Liver (tissue), 9 donors: Measurements from ENCODE around the gene TRPC1. TPM values are rescaled to one million over a fixed set of nuclear protein-coding genes. Genes with fewer than 3 reads are reported as not detected.

Experiments used
- DNase-seq: peaks from one replicate; pipeline ENCODE4 v3.0.0-alpha.2; 2017; ENCODE audit warnings: low spot score
- H3K27ac ChIP-seq, 2 donors: one replicate each; pipeline ENCODE4 v1.7.0; 2013; ENCODE audit warnings: inconsistent platforms in 2 of 2, low read length in 2 of 2, control low read depth in 1 of 2, low read depth in 1 of 2, mild to moderate bottlenecking in 1 of 2
- H3K27me3 ChIP-seq, 4 donors: one replicate each; pipeline versions ENCODE4 v1.6.1 to v1.7.0; 2013; ENCODE audit warnings: low read length in 3 of 4, inconsistent platforms in 1 of 4, mild to moderate bottlenecking in 1 of 4, moderate library complexity in 1 of 4; ENCODE audit not compliant: control insufficient read depth in 4 of 4, insufficient read depth in 4 of 4
- H3K36me3 ChIP-seq, 4 donors: one replicate each; pipeline versions ENCODE4 v1.6.1 to v1.7.0; 2013; ENCODE audit warnings: low read length in 3 of 4, mild to moderate bottlenecking in 3 of 4, low read depth in 1 of 4, moderate library complexity in 1 of 4; ENCODE audit not compliant: control insufficient read depth in 4 of 4, insufficient read depth in 3 of 4
- H3K4me1 ChIP-seq, 4 donors: one replicate each; pipeline versions ENCODE4 v1.6.1 to v1.7.0; 2013; ENCODE audit warnings: low read length in 3 of 4, mild to moderate bottlenecking in 3 of 4, moderate library complexity in 1 of 4; ENCODE audit not compliant: control insufficient read depth in 4 of 4, insufficient read depth in 4 of 4
- H3K4me3 ChIP-seq, 3 donors: one replicate each; pipeline versions ENCODE4 v1.6.1 to v1.7.0; 2013; ENCODE audit warnings: low read length in 3 of 3, control low read depth in 1 of 3, low read depth in 1 of 3, mild to moderate bottlenecking in 1 of 3
- H3K9ac ChIP-seq, 2 donors: one replicate each; pipeline ENCODE4 v1.7.0; 2013; ENCODE audit warnings: low read length in 2 of 2, mild to moderate bottlenecking in 2 of 2, moderate library complexity in 2 of 2, control low read depth in 1 of 2, low read depth in 1 of 2
- H3K9me3 ChIP-seq, 4 donors: one replicate each; pipeline versions ENCODE4 v1.6.1 to v1.7.0; 2013; ENCODE audit warnings: low read length in 3 of 4; ENCODE audit not compliant: control insufficient read depth in 4 of 4
- ATF3 ChIP-seq: IDR thresholded peaks from 2 replicates; pipeline ENCODE4 v1.6.1; 2016; ENCODE audit warnings: antibody characterized with exemption
- CTCF ChIP-seq: fragments of 150-350 bp; IDR thresholded peaks from 2 replicates; pipeline ENCODE4 v1.5.1; 2017; ENCODE audit warnings: improper control_type of control experiment, low read depth, low read length; ENCODE audit not compliant: missing input control
- FOXA1 ChIP-seq: IDR thresholded peaks from 2 replicates; pipeline ENCODE4 v1.6.1; 2016; ENCODE audit warnings: antibody characterized with exemption
- FOXA2 ChIP-seq: IDR thresholded peaks from 2 replicates; pipeline ENCODE4 v1.6.1; 2016; ENCODE audit warnings: antibody characterized with exemption
- GABPA ChIP-seq, 2 donors: IDR thresholded peaks in 1 of 2; conservative IDR thresholded peaks in 1 of 2; 2 replicates each; pipeline ENCODE4 v1.6.1; 2016; ENCODE audit warnings: antibody characterized with exemption in 2 of 2, mild to moderate bottlenecking in 1 of 2, moderate library complexity in 1 of 2
- HNF4G ChIP-seq: IDR thresholded peaks from 2 replicates; pipeline ENCODE4 v1.6.1; 2016; ENCODE audit warnings: antibody characterized with exemption
- JUND ChIP-seq, 2 donors: IDR thresholded peaks; 2 replicates each; pipeline ENCODE4 v1.6.1; 2016; ENCODE audit warnings: antibody characterized with exemption in 2 of 2
- NR2F2 ChIP-seq: IDR thresholded peaks from 2 replicates; pipeline ENCODE4 v1.6.1; 2016; ENCODE audit warnings: antibody characterized with exemption
- RAD21 ChIP-seq, 2 donors: IDR thresholded peaks; 2 replicates each; pipeline ENCODE4 v1.6.1; 2016; ENCODE audit warnings: antibody characterized with exemption in 2 of 2, mild to moderate bottlenecking in 2 of 2
- RXRA ChIP-seq, 2 donors: IDR thresholded peaks; 2 replicates each; pipeline ENCODE4 v1.6.1; 2017 to 2018; ENCODE audit warnings: antibody characterized with exemption in 2 of 2, mild to moderate bottlenecking in 1 of 2
- SP1 ChIP-seq: IDR thresholded peaks from 2 replicates; pipeline ENCODE4 v1.6.1; 2018; ENCODE audit warnings: antibody characterized with exemption, mild to moderate bottlenecking
- TAF1 ChIP-seq: conservative IDR thresholded peaks from 2 replicates; pipeline ENCODE4 v1.6.1; 2016; ENCODE audit warnings: antibody characterized with exemption, mild to moderate bottlenecking
- ZBTB33 ChIP-seq: IDR thresholded peaks from 2 replicates; pipeline ENCODE4 v1.6.1; 2016; ENCODE audit warnings: antibody characterized with exemption
- WGBS: extraction: QIAGEN DNeasy Blood & Tissue Kit; methylation state at CpG from one replicate; pipeline ENCODE4 v1.1.7; 2013; 5-methylcytosine and 5-hydroxymethylcytosine counted together
- polyA plus RNA-seq, 2 donors: library from polyadenylated mRNA; stranded (reverse) in 1 of 2; unstranded in 1 of 2; fragments of 200-250 nt in 1 of 2; fragments of >200 nt in 1 of 2; fragmentation: Nextera tagmentation in 1 of 2; extraction: Ambion mirVana in 1 of 2; gene quantifications; one replicate each; pipeline versions ENCODE4 v1.2.1 to v1.2.3, GENCODE V29; 2013 to 2015
- total RNA-seq, 2 donors: library from RNA; depleted of rRNA; stranded (reverse); fragments of >200 nt; gene quantifications; one replicate each; pipeline ENCODE4 v1.2.3, GENCODE V29; 2014
- TF ChIP-seq, protein P1 (sequence below): IDR thresholded peaks from 2 replicates; pipeline ENCODE4 v1.6.1; 2016; ENCODE audit warnings: antibody characterized with exemption
- TF ChIP-seq, protein P2 (sequence below): IDR thresholded peaks from 2 replicates; pipeline ENCODE4 v1.6.1; 2016; ENCODE audit warnings: antibody characterized with exemption, mild to moderate bottlenecking
- donor health status: healthy.
- donor health status: healthy.
- donor health status: healthy.
- donor health status: healthy.
- donor health status: healthy.

TRPC1 gene
- total and polyA plus RNA-seq, 4 donors: 0.15 to 4.7 (median 1.6) TPM

GRCh38 chr3:142837526-142837925 lies 113.7 kb downstream of the TRPC1 start:
- no peak for TF ChIP-seq RXRA (IDR thresholded peaks at IDR 0.05)
- no peaks in the 10 kb centered on the region for H3K27me3 ChIP-seq
- no peak overlapping the region for H3K27ac ChIP-seq
- H3K4me3 ChIP-seq: no peak overlapping the region
- no peaks in the 10 kb centered on the region for H3K36me3 ChIP-seq
- DNase-seq: no peak
- WGBS: 94% methylated on average over 1 of the region's 1 CpG
- no peak overlapping the region for H3K9ac ChIP-seq
- no peaks in the 10 kb centered on the region for H3K9me3 ChIP-seq
- peaks cover 0 to 6% (median 3%) of the 10 kb centered on the region in 4 donors for H3K4me1 ChIP-seq

GRCh38 chr3:142839831-142840230 lies 116.0 kb downstream of the TRPC1 start:
- H3K4me1 ChIP-seq: peaks cover 0 to 6% (median 3%) of the 10 kb centered on the region in 4 donors
- no peak for DNase-seq
- no peak overlapping the region for H3K9ac ChIP-seq
- WGBS: 94% methylated on average over 2 of the region's 2 CpGs
- peaks cover 0 to 4% (median 0%) of the 10 kb centered on the region in 4 donors for H3K36me3 ChIP-seq
- no peak overlapping the region for H3K27ac ChIP-seq
- no peak for TF ChIP-seq TAF1
- TF ChIP-seq NR2F2: no peak
- no peak for TF ChIP-seq RXRA (IDR thresholded peaks at IDR 0.05)
- no peak for TF ChIP-seq GABPA (IDR thresholded peaks at IDR 0.05 in 1 of 2, conservative IDR thresholded peaks at IDR 0.05 in 1 of 2)
- TF ChIP-seq, protein P1, sequence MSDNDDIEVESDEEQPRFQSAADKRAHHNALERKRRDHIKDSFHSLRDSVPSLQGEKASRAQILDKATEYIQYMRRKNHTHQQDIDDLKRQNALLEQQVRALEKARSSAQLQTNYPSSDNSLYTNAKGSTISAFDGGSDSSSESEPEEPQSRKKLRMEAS: no peak
- no peak for TF ChIP-seq FOXA2
- no peak for TF ChIP-seq RAD21 (IDR thresholded peaks at IDR 0.05)
- TF ChIP-seq ZBTB33: no peak
- no peak for TF ChIP-seq SP1
- TF ChIP-seq JUND (IDR thresholded peaks at IDR 0.05): no peak
- TF ChIP-seq, protein P2, sequence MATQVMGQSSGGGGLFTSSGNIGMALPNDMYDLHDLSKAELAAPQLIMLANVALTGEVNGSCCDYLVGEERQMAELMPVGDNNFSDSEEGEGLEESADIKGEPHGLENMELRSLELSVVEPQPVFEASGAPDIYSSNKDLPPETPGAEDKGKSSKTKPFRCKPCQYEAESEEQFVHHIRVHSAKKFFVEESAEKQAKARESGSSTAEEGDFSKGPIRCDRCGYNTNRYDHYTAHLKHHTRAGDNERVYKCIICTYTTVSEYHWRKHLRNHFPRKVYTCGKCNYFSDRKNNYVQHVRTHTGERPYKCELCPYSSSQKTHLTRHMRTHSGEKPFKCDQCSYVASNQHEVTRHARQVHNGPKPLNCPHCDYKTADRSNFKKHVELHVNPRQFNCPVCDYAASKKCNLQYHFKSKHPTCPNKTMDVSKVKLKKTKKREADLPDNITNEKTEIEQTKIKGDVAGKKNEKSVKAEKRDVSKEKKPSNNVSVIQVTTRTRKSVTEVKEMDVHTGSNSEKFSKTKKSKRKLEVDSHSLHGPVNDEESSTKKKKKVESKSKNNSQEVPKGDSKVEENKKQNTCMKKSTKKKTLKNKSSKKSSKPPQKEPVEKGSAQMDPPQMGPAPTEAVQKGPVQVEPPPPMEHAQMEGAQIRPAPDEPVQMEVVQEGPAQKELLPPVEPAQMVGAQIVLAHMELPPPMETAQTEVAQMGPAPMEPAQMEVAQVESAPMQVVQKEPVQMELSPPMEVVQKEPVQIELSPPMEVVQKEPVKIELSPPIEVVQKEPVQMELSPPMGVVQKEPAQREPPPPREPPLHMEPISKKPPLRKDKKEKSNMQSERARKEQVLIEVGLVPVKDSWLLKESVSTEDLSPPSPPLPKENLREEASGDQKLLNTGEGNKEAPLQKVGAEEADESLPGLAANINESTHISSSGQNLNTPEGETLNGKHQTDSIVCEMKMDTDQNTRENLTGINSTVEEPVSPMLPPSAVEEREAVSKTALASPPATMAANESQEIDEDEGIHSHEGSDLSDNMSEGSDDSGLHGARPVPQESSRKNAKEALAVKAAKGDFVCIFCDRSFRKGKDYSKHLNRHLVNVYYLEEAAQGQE: no peak
- no peak for TF ChIP-seq HNF4G
- TF ChIP-seq FOXA1: no peak
- no peak for TF ChIP-seq CTCF
- no peak for TF ChIP-seq ATF3
- H3K4me3 ChIP-seq: no peak overlapping the region
- no peaks in the 10 kb centered on the region for H3K27me3 ChIP-seq
- no peaks in the 10 kb centered on the region for H3K9me3 ChIP-seq
